Activated CD4-positive, alpha-beta T cell treated with anti-CD3 and anti-CD28 coated beads, Interleukin-10, Interleukin-2, amounts not matched to agents 100 ng/mL and 50 ng/mL, durations not matched to agents 16 hours and 8 hours (primary cell): ENCODE data around the gene CAPZA2.
A peak's percentile ranks its signal among the peaks of the same experiment; 100 is the strongest.
"Not testable (repeated sequence)": the region's sequence is repeated elsewhere in the genome, so short reads cannot be mapped to it uniquely, and the experiment has no call there.

Experiments
- DNase-seq: peaks from one replicate; pipeline ENCODE4 v3.0.0-alpha.2; 2020

Gene CAPZA2

DNA sequence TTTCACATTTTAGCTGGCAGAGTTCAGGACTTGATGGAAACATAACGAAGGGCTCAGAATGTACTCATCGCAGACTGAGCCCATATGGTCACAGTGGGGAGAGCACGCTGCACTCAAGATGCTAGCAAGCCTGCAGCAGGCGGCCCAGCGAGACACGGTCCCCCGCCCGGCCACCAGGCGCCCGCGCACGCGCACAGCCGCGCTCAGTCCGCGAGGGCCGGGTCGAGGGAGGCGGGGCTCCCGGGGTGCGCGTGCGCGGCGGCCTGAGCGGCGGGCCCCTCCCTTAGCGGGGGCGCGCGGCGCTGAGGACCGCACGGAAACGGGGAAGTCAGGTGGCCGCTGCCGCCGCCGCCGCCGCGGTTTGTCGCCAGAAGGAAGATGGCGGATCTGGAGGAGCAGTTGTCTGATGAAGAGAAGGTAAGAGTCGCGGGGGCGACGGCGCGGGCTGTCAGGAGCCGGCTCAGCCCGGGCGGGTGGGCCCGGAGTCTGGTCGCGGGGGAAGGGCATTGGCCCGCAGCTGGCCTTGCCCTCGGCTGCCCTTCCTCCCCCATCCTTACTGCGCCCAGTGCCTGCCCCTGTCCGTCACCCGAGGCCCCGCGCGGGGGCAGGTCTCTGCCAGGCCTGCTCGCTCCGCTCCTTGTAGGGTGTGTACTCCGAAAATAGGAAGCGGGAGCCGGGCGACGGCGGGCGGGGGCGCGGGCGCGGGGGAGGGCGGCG, at the start of gene CAPZA2:
CAPZA2 (plus strand) TSS at position 354 of the 717 bp plus-strand sequence; CDS start at position 379, 25 bp downstream.
- peak; percentile 96 for DNase-seq

DNA sequence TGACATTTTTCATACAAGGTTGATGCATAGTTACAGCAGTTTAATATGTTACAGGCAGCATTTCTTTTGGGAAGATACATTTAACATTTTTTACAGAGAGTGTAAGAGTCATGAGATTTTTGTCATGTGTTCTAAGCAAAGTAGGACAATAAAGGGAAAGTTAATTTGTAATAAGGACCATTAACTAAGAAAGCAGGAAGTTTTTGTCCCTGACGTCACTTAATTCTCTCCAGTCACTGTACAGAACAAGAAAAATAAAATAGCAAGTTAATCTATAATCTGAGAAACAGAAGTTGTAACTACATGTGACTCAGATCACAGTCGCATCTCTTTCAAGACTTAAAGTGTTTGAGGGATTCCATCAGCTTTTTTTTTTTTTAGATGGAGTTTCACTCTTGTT, 49.5 kb upstream of the CAPZA2 start:
- DNase-seq = no peak

DNA sequence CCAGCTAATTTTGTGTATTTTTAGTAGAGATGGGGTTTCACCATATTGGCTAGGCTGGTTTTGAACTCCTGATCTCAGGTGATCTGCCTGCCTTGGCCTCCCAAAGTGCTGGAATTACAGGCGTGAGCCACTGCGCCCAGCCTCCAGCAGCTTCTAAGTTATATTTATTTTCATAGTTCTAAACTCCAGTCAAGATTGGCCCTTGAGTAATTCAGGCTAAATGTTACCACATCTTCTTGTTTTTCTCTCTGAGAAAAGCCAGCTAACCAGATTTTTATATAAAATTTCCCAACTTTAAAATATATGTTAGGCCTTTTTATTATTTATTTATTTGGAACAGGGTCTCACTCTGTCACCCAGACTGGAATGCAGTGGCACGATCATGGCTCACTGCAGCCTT, 49.0 kb upstream of the CAPZA2 start:
- DNase-seq = not testable (repeated sequence)

DNA sequence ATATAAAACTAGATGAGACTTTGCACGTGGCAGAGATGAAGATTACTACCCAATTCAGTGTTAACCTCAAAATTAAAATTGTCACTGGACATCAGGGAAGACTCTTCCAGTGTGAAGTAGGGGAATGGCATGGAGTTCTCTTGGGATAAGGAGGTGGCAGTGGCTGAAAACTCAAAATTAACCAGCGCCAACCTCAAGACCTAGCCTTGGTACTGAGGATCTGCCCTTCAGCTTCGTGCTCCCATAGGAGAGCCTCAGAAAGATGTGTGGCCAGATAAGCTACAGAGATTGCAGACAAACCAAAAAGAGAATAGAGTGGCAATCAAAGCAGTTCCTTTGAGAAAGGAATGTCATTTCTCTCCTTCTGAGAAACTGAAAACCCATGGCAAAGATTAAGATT, 47.3 kb upstream of the CAPZA2 start:
- DNase-seq = no peak

DNA sequence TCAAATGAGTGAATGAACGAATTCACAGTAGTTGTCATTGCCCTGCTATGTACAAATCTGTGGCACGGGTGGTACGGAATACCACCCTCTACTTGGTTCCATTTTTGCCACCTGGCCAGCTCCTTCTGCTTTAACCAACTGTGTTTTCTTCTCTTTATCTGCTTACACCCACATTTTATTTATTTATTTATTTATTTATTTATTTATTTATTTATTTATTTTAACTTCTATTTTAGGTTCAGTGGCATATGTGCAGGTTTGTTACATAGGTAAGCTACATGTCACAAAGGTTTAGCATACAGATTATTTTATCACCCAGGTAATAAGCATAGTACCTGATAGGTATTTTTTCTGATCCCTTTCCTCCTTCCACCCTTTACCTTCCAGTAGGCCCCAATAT, 42.2 kb upstream of the CAPZA2 start:
- DNase-seq = no peak

DNA sequence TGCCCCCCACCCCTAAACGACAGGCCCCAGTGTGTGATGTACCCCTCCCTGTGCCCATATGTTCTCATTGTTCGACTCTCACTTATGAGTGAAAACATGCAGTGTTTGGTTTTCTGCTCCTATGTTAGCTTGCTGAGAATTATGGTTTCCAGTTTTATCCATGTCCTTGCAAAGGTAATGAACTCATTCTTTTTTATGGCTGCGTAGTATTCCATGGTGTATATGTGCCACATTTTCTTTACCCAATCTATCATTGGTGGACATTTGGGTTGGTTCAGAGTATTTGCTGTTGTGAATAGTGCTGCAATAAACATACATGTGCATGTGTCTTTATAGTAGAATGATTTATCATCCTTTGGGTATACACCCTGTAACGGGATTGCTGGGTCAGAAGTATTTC, 40.7 kb upstream of the CAPZA2 start:
- DNase-seq = not testable (repeated sequence)

DNA sequence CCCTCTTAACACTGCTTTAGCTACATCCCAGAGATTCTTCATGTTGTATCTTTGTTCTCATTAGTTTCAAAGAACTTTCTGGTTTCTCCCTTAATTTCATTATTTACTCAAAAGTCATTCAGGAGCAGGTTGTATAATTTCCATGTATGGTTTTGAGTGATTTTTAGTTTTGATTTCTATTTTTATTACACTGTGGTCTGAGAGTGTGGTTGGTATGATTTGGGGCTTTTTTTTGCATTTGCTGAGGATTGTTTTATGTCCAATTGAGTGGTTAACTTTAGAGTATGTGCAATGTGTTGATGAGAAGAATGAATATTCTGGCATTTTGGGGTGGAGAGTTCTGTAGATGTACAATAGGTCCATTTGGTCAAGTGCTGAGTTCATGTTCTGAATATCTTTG, 37.9 kb upstream of the CAPZA2 start:
- DNase-seq = no peak

DNA sequence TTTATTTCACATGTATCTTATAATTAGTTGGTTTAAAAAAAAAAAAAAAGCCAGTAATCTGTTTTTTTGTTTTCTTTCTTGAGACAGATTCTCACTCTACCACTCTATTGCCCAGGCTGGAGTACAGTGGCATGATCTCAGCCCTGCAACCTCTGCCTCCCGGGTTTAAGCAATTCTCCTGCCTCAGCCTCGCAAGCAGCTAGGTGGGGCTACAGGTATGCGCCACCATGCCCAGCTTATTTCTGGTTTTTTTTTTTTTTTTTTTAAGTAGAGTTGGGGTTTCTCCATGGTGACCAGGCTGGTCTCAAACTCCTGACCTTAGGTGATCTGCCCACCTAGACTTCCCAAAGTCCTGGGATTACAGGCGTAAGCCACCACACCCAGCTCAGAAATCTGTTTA, 34.1 kb upstream of the CAPZA2 start:
- no peak for DNase-seq

DNA sequence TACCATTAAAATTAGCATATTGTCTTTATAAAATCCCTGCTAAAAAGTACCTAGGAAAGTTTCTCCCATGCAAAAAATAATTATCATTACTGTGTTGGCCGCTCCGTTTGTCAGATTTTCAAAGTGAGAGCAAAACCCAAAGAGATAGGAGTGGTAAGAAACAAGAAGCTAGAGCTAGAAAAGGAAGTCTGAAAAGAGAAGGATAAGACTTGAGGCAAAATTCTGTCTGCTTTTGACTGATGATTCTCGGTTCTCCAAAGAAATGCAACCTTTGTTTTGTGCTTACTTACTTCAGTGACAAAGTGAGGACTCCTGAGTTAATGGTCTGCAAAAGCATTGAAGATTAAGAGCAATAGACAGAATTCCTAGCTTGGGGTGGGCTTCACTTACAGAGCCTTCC, 33.3 kb upstream of the CAPZA2 start:
- no peak for DNase-seq

DNA sequence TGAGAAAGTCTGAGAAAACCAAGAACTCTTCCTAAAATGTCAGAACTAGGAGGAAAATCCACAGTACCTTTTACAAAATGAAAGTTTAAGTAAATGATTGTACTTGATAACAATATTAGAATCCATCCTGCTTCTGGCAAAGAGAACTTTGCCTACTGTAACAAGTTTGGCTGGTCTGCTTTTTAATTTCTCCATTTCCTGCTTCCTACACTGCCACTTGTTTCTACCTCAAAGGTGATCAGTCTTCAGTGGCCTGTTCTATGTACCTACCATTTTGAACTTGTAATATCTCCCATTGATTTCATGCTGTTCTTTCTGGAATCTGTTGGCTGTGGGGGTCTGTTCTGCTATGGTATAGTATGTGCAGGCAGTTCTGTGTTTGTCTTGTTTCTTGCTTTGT, 32.9 kb upstream of the CAPZA2 start:
- DNase-seq = no peak

DNA sequence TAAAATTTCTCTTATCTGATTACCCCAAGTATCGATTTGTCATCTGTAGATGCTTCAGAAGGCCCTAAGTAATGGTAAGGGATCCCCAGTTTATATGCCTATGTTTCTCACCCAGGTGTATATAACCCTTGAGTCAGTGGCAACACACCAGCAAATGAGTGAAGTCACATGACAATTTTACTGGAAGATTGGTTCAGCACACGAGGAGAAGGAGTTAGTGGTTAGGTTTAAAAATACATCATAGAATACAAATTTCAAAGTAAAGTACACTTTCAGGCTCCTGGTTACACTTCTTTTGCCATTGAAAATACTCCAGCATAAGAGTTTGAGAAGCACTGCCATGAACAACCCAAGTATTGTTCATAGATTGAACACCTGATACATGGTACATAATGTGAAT, 29.7 kb upstream of the CAPZA2 start:
- DNase-seq = no peak

DNA sequence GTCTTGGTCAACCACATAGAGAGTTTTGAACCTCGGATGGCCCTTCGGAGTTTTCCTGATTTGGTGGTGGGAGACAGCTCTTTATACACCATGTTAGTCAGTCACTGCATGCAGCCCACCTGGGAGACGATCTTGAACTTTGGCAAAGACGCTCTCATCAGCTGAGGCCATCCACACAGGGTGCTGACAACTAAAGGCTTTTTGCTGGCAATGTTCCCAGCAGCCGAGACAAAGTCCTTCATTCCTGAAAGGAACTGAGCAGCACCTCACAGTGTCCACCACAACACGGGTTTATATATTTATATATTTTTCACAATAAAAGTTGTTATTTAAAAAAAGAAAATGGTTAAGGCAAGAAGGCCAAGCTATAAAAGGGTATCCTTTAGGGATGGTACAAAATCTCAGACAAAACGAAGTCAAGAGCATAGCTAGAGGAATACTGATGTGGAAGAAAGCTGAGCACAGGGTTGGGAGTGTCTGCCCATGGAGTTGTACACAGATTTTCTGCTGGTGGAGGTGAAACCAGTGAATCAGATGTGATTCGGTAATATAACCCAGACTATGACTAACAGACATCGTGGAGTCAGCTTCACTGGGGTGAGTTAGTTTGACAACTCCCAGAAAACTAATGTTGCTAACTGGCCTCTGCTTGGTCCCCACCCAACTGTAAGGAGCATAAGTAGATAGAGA, 27.4 kb upstream of the CAPZA2 start:
- DNase-seq = no peak

DNA sequence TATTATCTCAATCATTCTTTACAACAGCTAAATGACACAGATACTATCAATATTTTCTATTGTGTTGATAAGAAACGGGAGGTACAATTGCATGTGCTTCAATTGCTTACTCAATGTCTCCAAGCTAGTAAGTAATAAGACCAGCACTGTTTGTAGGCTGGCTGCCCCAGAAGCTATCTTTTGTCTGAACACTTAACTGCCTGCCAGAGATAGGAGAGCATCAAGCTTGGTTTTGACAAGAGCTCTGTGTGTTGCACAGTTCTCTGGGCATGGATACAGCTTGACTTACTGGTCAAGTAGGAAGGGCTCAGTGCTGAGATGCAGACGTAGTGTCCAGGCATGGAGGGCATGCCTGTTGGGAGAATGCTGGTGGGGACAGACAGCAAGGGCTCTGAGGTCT, 26.3 kb upstream of the CAPZA2 start:
- no peak for DNase-seq

DNA sequence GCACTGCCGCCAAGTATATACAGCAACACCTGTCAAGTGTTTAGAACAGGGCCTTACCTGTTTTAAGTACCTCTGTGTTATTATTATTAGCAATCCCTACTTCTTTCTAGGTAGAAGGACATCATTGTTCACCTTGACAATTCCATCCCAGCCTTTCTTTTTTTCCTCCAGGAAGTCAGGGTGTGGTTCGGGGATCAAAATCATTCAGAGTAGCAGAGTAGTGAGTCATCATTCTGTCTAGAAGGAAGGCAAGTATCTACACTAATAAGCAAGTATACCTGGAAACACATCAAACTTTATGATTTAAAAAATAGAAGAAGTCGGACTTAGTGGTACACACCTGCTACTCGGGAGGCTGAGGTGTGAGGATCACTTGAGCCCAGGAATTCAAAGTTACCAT, 25.5 kb upstream of the CAPZA2 start:
- no peak for DNase-seq

DNA sequence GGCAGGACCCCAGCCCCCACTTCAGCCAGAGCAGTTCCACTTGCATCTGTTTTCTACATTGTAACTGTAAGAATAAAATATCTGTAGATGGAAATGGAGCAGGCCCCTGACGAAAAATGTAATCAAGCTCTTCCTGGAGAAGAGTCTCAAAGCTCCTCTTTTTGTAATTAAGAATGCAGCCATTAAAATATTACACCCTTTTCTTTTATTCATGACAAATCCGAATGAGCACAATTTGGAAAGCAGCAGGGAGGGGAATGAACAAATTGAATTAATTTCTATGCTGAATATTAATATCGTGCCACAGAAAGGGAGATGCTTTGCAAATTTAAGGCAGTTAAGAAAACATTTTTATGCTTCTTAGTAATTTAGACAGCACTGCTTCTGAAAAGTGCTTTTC, 24.8 kb upstream of the CAPZA2 start:
- DNase-seq = no peak

DNA sequence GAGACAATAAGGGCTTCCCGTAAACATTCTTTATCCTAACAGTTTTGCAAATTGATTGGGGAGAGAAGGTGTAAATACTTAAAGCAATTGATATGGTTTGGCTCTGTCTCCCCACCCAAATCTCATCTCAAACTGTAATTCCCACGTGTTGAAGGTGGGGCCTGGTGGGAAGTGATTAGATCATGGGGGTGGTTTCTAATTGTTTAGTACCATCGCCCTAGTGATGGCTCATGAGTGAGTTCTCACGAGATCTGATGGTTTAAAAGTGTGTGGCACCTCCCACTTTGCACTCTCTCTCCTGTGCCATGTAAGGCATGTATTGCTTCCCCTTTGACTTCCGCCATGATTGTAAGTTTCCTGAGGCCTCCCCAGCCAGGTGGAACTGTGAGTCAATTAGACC, 22.1 kb upstream of the CAPZA2 start:
- DNase-seq = no peak

DNA sequence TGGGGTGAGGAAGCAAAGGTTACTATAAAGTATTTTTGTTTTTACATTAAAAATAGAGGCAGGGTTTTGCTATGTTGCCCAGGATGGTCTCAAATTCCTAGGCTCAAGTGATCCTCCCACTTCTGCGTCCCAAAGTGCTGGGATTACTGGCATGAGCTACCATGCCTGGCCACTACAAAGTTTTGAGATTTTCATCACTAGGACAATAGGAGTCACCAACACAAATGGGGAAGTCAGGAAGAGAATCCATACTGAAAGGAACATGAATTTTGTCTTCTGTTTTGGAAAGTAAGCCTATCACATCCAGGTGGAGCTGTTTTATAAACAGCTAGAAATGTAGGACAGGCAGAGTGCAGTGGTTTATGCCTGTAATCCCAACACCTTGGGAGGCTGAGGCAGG, 20.0 kb upstream of the CAPZA2 start:
- no peak for DNase-seq

DNA sequence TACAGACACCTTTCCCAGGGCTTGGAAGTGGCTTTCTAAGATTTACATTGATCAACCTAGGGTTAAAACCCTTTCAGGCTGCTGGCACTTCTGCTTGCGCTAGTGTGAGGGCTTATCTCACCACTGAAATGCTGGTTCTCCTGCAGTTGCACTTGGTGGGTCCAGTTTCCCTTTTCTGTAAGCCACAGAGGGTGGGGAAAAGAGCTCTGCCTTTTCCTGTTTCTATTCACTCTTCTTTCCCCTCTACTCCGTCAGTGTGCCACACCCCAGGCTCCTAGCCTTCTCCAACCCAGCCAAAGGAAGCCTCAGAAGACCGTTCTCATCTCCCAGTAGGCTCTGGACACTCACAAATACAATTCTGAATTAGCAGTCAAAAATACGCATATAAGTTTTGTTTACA, 19.0 kb upstream of the CAPZA2 start:
- DNase-seq = no peak

DNA sequence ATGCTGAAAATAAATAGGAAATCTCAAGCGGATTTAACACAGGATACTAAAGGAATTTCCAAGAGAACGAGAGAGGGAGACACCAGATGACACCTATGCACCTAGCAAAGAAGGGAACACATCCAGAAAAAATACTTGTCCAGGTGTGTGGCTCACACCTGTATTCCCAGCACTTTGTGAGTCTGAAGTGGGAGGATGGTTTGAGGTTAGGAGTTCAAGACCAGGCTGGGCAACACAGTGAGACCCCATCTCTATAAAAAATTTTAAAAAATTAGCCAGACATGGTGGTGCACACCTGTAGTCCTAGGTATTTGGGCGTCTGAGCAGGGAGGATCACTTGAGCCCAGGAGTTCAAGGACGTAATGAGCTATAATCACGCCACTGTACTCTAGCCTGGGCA, 11.2 kb upstream of the CAPZA2 start:
- DNase-seq = no peak

DNA sequence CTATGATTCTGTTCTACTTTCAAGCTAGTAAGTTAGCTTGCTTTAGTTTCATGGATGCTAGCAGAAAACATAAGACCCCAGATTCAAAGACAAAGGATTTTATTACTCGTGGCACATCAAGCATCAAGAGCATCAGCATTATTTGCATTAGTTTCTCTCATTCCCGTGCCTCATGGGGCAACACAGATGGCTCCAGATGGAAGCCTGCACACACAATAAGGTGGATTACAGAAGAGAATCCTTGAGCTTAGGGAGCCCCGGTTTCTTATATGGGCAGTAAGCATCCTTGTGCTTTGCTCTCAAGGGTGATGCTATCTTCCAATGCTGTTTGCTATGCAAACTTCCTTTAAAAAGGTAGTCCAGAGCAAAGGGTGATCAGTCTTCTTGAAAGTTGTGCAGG, 10.7 kb upstream of the CAPZA2 start:
- DNase-seq = no peak

DNA sequence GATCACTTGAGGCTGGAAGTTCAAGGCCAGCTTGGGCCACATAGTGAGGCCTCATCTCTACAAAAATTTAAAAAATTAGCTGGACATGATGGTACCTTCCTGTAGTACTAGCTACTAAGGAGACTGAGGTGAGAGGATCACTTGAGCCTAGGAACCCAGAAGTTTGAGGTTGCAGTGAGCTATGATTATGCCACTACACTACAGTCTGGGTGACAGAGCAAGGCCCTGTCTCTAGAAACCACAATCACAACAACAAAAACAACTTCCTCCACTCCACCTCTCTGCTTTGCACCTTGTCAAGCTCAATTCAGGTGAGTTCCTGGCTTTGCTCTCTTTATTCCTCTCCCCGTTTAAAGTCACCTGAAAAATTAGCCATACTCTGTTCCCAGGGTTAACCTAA, 8.3 kb upstream of the CAPZA2 start:
- DNase-seq = no peak

DNA sequence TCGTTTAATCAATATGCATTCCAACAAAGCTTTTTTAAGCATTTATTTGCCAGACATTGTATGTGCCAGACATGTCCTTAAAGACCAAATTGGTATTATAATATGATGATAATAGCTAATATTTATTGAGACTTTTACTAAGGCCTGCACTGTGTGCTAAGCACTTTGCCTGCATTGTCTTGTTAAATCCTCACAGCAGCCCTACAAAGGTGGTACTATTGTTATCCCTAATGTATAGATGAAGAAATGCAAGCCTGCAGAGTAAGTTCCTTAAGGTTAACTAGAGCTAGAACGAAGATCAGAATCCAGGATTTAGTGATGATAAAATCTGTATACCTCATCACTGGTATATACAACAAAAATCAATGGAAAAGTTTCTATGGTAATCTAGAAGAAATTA, 5.3 kb upstream of the CAPZA2 start:
- DNase-seq = no peak

DNA sequence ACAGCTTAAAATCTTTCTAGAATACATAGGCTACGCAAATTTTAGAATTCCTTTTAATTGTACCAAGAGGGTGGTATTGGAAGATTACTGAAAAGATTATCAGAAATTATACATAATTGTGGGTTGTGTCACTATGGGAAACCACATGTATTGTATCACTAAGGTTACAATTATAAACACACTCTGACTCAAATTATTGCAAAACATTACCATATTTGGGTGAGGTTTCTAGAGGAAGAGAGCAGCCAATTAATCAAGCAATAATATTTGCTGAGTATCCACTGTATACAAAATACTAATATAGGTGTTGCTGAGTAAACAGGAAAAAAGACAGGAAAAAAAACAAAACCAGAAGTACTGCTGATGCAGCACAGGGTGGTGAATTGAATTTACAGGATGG, 3.1 kb upstream of the CAPZA2 start:
- DNase-seq = no peak

DNA sequence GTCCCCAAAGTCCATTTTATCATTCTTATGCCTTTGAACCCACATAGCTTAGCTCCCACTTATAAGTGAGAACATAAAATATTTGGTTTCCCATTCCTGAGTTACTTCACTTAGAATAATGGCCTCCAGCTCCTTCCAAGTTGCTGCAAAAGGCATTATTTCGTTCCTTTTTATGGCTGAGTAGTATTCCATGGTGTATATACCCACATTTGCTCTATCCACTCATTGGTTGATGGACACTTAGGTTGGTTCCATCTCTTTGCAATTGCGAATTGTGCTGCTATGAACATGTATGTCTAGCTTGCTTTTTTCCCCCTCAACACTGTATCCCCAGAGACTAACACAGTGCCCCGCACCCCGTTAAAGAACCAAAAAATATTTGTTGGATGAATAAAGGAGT, 670 bp upstream of the CAPZA2 start:
- DNase-seq = no peak
